ENCODE results near the gene ANKRD2. TPM values are rescaled to one million over a fixed set of nuclear protein-coding genes. Genes with fewer than 3 reads are reported as not detected.

The ANKRD2 gene
- polyA plus RNA-seq, 1 experiment, result 0.05 TPM

- Histone ChIP-seq H3K9me3 (ENCODE audit: control insufficient read depth, insufficient read depth, low read length) (no peaks in the 10 kb centered on the region), H3K4me3 (ENCODE audit: low read depth, low read length) (no peak overlapping the region), H3K27me3 (ENCODE audit: control insufficient read depth, insufficient read depth, low read length) (no peaks in the 10 kb centered on the region), H3K27ac (ENCODE audit: low read depth, low read length) (no peak overlapping the region)
- DNase-seq (ENCODE audit: low read depth, low spot score), result no peak
- TF ChIP-seq CTCF (IDR thresholded peaks at IDR 0.05; ENCODE audit: low read depth, low read length), result no peak
- POLR2A ChIA-PET, result interaction anchor here (0.7 kb wide), 1 partner anchor 48 kb away, joined by 3 read pairs; the partner anchor contains the start of gene UBTD1
- CTCF ChIA-PET, result interaction anchor here (0.5 to 1.3 kb wide), 5 partner anchors 46 to 155 kb away, joined by 3 to 4 read pairs (median 3); no protein-coding TSS in a partner anchor
Observed at GRCh38 chr10:97546456-97547270, 25.9 kb upstream of the ANKRD2 start.

GRCh38 chr10:97547271-97547600 is 25.3 kb upstream of the ANKRD2 start:
- H3K9me3 ChIP-seq (ENCODE audit: control insufficient read depth, insufficient read depth, low read length), result no peaks in the 10 kb centered on the region
- CTCF ChIA-PET, result no interaction called here
- POLR2A ChIA-PET, result no interaction called here
- H3K27me3 ChIP-seq (ENCODE audit: control insufficient read depth, insufficient read depth, low read length), result no peaks in the 10 kb centered on the region
- no peak for TF ChIP-seq CTCF (IDR thresholded peaks at IDR 0.05; ENCODE audit: low read depth, low read length)
- no peak overlapping the region for H3K4me3 ChIP-seq (ENCODE audit: low read depth, low read length)
- DNase-seq (ENCODE audit: low read depth, low spot score), result no peak
- no peak overlapping the region for H3K27ac ChIP-seq (ENCODE audit: low read depth, low read length)

- ChIA-PET POLR2A (no interaction called here), CTCF (interaction anchor here (2.4 kb wide), 1 partner anchor 24 kb away, joined by 7 read pairs; the partner anchor contains the start of gene ANKRD2)
- Histone ChIP-seq H3K9me3 (ENCODE audit: control insufficient read depth, insufficient read depth, low read length) (no peaks in the 10 kb centered on the region), H3K4me3 (ENCODE audit: low read depth, low read length) (no peak overlapping the region), H3K27ac (ENCODE audit: low read depth, low read length) (no peak overlapping the region), H3K27me3 (ENCODE audit: control insufficient read depth, insufficient read depth, low read length) (no peaks in the 10 kb centered on the region)
- no peak for DNase-seq (ENCODE audit: low read depth, low spot score)
- no peak for TF ChIP-seq CTCF (IDR thresholded peaks at IDR 0.05; ENCODE audit: low read depth, low read length)
Observed at GRCh38 chr10:97547962-97548361, 24.6 kb upstream of the ANKRD2 start.

- no peaks in the 10 kb centered on the region for H3K27me3 ChIP-seq (ENCODE audit: control insufficient read depth, insufficient read depth, low read length)
- POLR2A ChIA-PET, result no interaction called here
- no peaks in the 10 kb centered on the region for H3K9me3 ChIP-seq (ENCODE audit: control insufficient read depth, insufficient read depth, low read length)
- no peak for TF ChIP-seq CTCF (IDR thresholded peaks at IDR 0.05; ENCODE audit: low read depth, low read length)
- no peak overlapping the region for H3K4me3 ChIP-seq (ENCODE audit: low read depth, low read length)
- CTCF ChIA-PET, result interaction anchor here (2.4 kb wide), 1 partner anchor 23 kb away, joined by 7 read pairs; the partner anchor contains the start of gene ANKRD2
- DNase-seq (ENCODE audit: low read depth, low spot score), result no peak
- no peak overlapping the region for H3K27ac ChIP-seq (ENCODE audit: low read depth, low read length)
Observed at GRCh38 chr10:97548828-97549455, 23.6 kb upstream of the ANKRD2 start.

Data from AG04450 (cell line).